Measurements from ENCODE around the gene EEIG1. TPM values are rescaled to one million over a fixed set of nuclear protein-coding genes. Genes with fewer than 3 reads are reported as not detected.

Gene EEIG1
- total and polyA plus RNA-seq, 3 experiments from 2014 or later = 82.2 to 167 (median 93.3) TPM

GRCh38 chr9:127968700-127969383 lies 11.9 kb downstream of the EEIG1 start:
- H3K36me3 ChIP-seq (ENCODE audit: insufficient read depth, low read length) = no peaks in the 10 kb centered on the region
- H3K27ac ChIP-seq (ENCODE audit: low read depth, low read length) = peak overlapping the region; percentile 35
- H3K4me1 ChIP-seq (ENCODE audit: insufficient read depth, low read length) = peaks cover 99% of the 10 kb centered on the region
- Mint-ChIP-seq H3K36me3 (peaks cover 0 to 62% (median 1%) of the 10 kb centered on the region in 3 donors), H3K9me3 (no peaks in the 10 kb centered on the region), H3K27me3 (peaks cover 0 to 2% of the 10 kb centered on the region in 2 donors), H3K27ac (peak overlapping the region; percentile 87 to 100 (median 98)), H3K4me1 (peaks cover 92 to 99% (median 98%) of the 10 kb centered on the region in 3 donors), H3K4me3 (peak overlapping the region; percentile 85 to 99 (median 95))
- no peak for DNase-seq
- ChIA-PET CTCF (interaction anchor here (1.3 to 5.9 kb wide), 6 partner anchors 13 to 67 kb away, joined by 4 to 35 read pairs (median 10); no protein-coding TSS in a partner anchor), POLR2A (no interaction called here)
- peak overlapping the region; percentile 70 for H3K4me3 ChIP-seq (ENCODE audit: low read length)
- no peaks in the 10 kb centered on the region for H3K9me3 ChIP-seq (ENCODE audit: low read length)
- no peaks in the 10 kb centered on the region for H3K27me3 ChIP-seq (ENCODE audit: insufficient read depth, low read length, poor library complexity, severe bottlenecking)

GRCh38 chr9:127968042-127968441 lies 12.7 kb downstream of the EEIG1 start:
- peaks cover 99% of the 10 kb centered on the region for H3K4me1 ChIP-seq (ENCODE audit: insufficient read depth, low read length)
- H3K27me3 ChIP-seq (ENCODE audit: insufficient read depth, low read length, poor library complexity, severe bottlenecking) = no peaks in the 10 kb centered on the region
- peaks cover 0 to 69% (median 1%) of the 10 kb centered on the region in 3 donors for H3K36me3 Mint-ChIP-seq
- H3K9me3 Mint-ChIP-seq = no peaks in the 10 kb centered on the region
- H3K27ac Mint-ChIP-seq = peak overlapping the region in 7 of 8 donors; percentile 87 to 100 (median 96)
- H3K36me3 ChIP-seq (ENCODE audit: insufficient read depth, low read length) = no peaks in the 10 kb centered on the region
- peak overlapping the region in 6 of 7 donors; percentile 78 to 97 (median 86) for H3K4me3 Mint-ChIP-seq
- peak overlapping the region; percentile 70 for H3K4me3 ChIP-seq (ENCODE audit: low read length)
- ChIA-PET POLR2A (interaction anchor here (0.6 to 1.0 kb wide), 3 partner anchors 9 to 11 kb away, joined by 4 to 7 read pairs (median 4); no protein-coding TSS in a partner anchor), CTCF (interaction anchor here (1.4 to 5.9 kb wide), 3 partner anchors 13 to 102 kb away, joined by 5 to 35 read pairs (median 5); no protein-coding TSS in a partner anchor)
- H3K9me3 ChIP-seq (ENCODE audit: low read length) = no peaks in the 10 kb centered on the region
- H3K27me3 Mint-ChIP-seq = peaks cover 0 to 2% of the 10 kb centered on the region in 2 donors
- DNase-seq = peak in 1 of 5 donors; percentile 24
- peaks cover 94 to 99% (median 98%) of the 10 kb centered on the region in 3 donors for H3K4me1 Mint-ChIP-seq
- H3K27ac ChIP-seq (ENCODE audit: low read depth, low read length) = no peak overlapping the region

- Mint-ChIP-seq H3K4me1 (peaks cover 94 to 99% (median 98%) of the 10 kb centered on the region in 3 donors), H3K36me3 (peaks cover 0 to 72% (median 1%) of the 10 kb centered on the region in 3 donors), H3K4me3 (peak overlapping the region in 6 of 7 donors; percentile 36 to 97 (median 68)), H3K9me3 (no peaks in the 10 kb centered on the region), H3K27ac (peak overlapping the region; percentile 51 to 100 (median 96)), H3K27me3 (peaks cover 0 to 2% of the 10 kb centered on the region in 2 donors)
- H3K9me3 ChIP-seq (ENCODE audit: low read length) = no peaks in the 10 kb centered on the region
- POLR2A ChIA-PET = interaction anchor here (0.6 to 1.0 kb wide), 4 partner anchors 9 to 14 kb away, joined by 3 to 7 read pairs (median 6); no protein-coding TSS in a partner anchor
- H3K27ac ChIP-seq (ENCODE audit: low read depth, low read length) = peak overlapping the region; percentile 39
- H3K27me3 ChIP-seq (ENCODE audit: insufficient read depth, low read length, poor library complexity, severe bottlenecking) = no peaks in the 10 kb centered on the region
- peak overlapping the region; percentile 70 for H3K4me3 ChIP-seq (ENCODE audit: low read length)
- DNase-seq = no peak
- H3K36me3 ChIP-seq (ENCODE audit: insufficient read depth, low read length) = no peaks in the 10 kb centered on the region
- H3K4me1 ChIP-seq (ENCODE audit: insufficient read depth, low read length) = peaks cover 99% of the 10 kb centered on the region
- CTCF ChIA-PET = interaction anchor here (1.0 to 5.9 kb wide), 3 partner anchors 12 to 103 kb away, joined by 4 to 35 read pairs (median 5); no protein-coding TSS in a partner anchor
Measured at GRCh38 chr9:127967151-127967809, 13.5 kb downstream of the EEIG1 start.

GRCh38 chr9:127966416-127967150 lies 14.2 kb downstream of the EEIG1 start:
- Mint-ChIP-seq H3K27ac (peak overlapping the region in 7 of 8 donors; percentile 54 to 99 (median 93)), H3K9me3 (no peaks in the 10 kb centered on the region), H3K4me1 (peaks cover 94 to 99% (median 98%) of the 10 kb centered on the region in 3 donors), H3K36me3 (peaks cover 0 to 74% (median 1%) of the 10 kb centered on the region in 3 donors), H3K4me3 (peak overlapping the region in 6 of 7 donors; percentile 22 to 97 (median 36)), H3K27me3 (peaks cover 0 to under 1% of the 10 kb centered on the region in 2 donors)
- peak overlapping the region; percentile 27 for H3K27ac ChIP-seq (ENCODE audit: low read depth, low read length)
- H3K4me3 ChIP-seq (ENCODE audit: low read length) = peak overlapping the region; percentile 51
- H3K9me3 ChIP-seq (ENCODE audit: low read length) = no peaks in the 10 kb centered on the region
- H3K27me3 ChIP-seq (ENCODE audit: insufficient read depth, low read length, poor library complexity, severe bottlenecking) = no peaks in the 10 kb centered on the region
- peaks cover 99% of the 10 kb centered on the region for H3K4me1 ChIP-seq (ENCODE audit: insufficient read depth, low read length)
- ChIA-PET POLR2A (interaction anchor here (0.6 to 0.7 kb wide), 2 partner anchors 9 to 11 kb away, joined by 3 read pairs; no protein-coding TSS in a partner anchor), CTCF (interaction anchor here (1.0 to 27.7 kb wide), 4 partner anchors 11 to 103 kb away, joined by 4 to 485 read pairs (median 20); no protein-coding TSS in a partner anchor)
- DNase-seq = no peak
- no peaks in the 10 kb centered on the region for H3K36me3 ChIP-seq (ENCODE audit: insufficient read depth, low read length)

GRCh38 chr9:127965953-127966352 lies 14.8 kb downstream of the EEIG1 start:
- Histone ChIP-seq H3K4me3 (ENCODE audit: low read length) (peak overlapping the region; percentile 51), H3K27me3 (ENCODE audit: insufficient read depth, low read length, poor library complexity, severe bottlenecking) (no peaks in the 10 kb centered on the region), H3K27ac (ENCODE audit: low read depth, low read length) (peak overlapping the region; percentile 27), H3K9me3 (ENCODE audit: low read length) (no peaks in the 10 kb centered on the region), H3K36me3 (ENCODE audit: insufficient read depth, low read length) (no peaks in the 10 kb centered on the region), H3K4me1 (ENCODE audit: insufficient read depth, low read length) (peaks cover 100% of the 10 kb centered on the region)
- H3K27ac Mint-ChIP-seq = peak overlapping the region in 5 of 8 donors; percentile 72 to 96 (median 85)
- CTCF ChIA-PET = interaction anchor here (1.1 to 27.7 kb wide), 3 partner anchors 22 to 104 kb away, joined by 3 to 485 read pairs (median 5); no protein-coding TSS in a partner anchor
- POLR2A ChIA-PET = interaction anchor here (0.7 to 1.2 kb wide), 2 partner anchors 10 kb away, joined by 3 to 5 read pairs; no protein-coding TSS in a partner anchor
- DNase-seq = no peak
- H3K4me1 Mint-ChIP-seq = peaks cover 94 to 99% (median 98%) of the 10 kb centered on the region in 3 donors
- peaks cover 0 to 77% (median 5%) of the 10 kb centered on the region in 3 donors for H3K36me3 Mint-ChIP-seq
- peak overlapping the region in 5 of 7 donors; percentile 36 to 86 (median 70) for H3K4me3 Mint-ChIP-seq
- H3K27me3 Mint-ChIP-seq = no peaks in the 10 kb centered on the region
- no peaks in the 10 kb centered on the region for H3K9me3 Mint-ChIP-seq

- Mint-ChIP-seq H3K9me3 (no peaks in the 10 kb centered on the region), H3K27ac (peak overlapping the region; percentile 56 to 90 (median 80)), H3K4me1 (peaks cover 92 to 99% (median 98%) of the 10 kb centered on the region in 3 donors), H3K36me3 (peaks cover 0 to 77% (median 5%) of the 10 kb centered on the region in 3 donors), H3K27me3 (no peaks in the 10 kb centered on the region), H3K4me3 (peak overlapping the region in 6 of 7 donors; percentile 20 to 87 (median 42))
- Histone ChIP-seq H3K36me3 (ENCODE audit: insufficient read depth, low read length) (no peaks in the 10 kb centered on the region), H3K4me1 (ENCODE audit: insufficient read depth, low read length) (peaks cover 100% of the 10 kb centered on the region), H3K4me3 (ENCODE audit: low read length) (peak overlapping the region; percentile 3), H3K27me3 (ENCODE audit: insufficient read depth, low read length, poor library complexity, severe bottlenecking) (no peaks in the 10 kb centered on the region), H3K27ac (ENCODE audit: low read depth, low read length) (no peak overlapping the region), H3K9me3 (ENCODE audit: low read length) (no peaks in the 10 kb centered on the region)
- CTCF ChIA-PET = interaction anchor here (27.7 kb wide), 1 partner anchor 68 kb away, joined by 485 read pairs; no protein-coding TSS in a partner anchor
- POLR2A ChIA-PET = interaction anchor here (0.5 to 1.0 kb wide), 3 partner anchors 14 to 47 kb away, joined by 3 to 5 read pairs (median 4); no protein-coding TSS in a partner anchor
- DNase-seq = no peak
Measured at GRCh38 chr9:127963359-127964064, 17.3 kb downstream of the EEIG1 start.
